ENCODE data around the gene TOE1. TPM values are rescaled to one million over a fixed set of nuclear protein-coding genes. Genes with fewer than 3 reads are reported as not detected.
"Not testable (repeated sequence)": the region's sequence is repeated elsewhere in the genome, so short reads cannot be mapped to it uniquely, and the experiment has no call there.

The TOE1 gene
- 17.0 and 20.2 TPM in 2 replicates for total RNA-seq (2014; rRNA removed; shearing (Covaris generic))

GRCh38 chr1:45339789-45340558 lies at the start of gene TOE1, which contains the start of gene MUTYH:
Gene TOE1 (plus strand): TSS chr1:45340170. CDS start chr1:45340253, 83 bp downstream.
Gene MUTYH (minus strand): TSS chr1:45340440. CDS start chr1:45334505, 5,935 bp downstream.
- Histone ChIP-seq H3K27me3 (ENCODE audit: control insufficient read depth, insufficient read depth, low read length) (no peaks in the 10 kb centered on the region), H3K4me3 (ENCODE audit: insufficient read depth, low read depth, low read length) (peak within 1 kb of the TSS; percentile 99), H3K36me3 (replicated peaks; ENCODE audit: control insufficient read depth, insufficient read depth, low read length) (peaks cover 29% of the 10 kb centered on the region)
- peak; percentile 99 for DNase-seq

- not testable (repeated sequence) for H3K27me3 ChIP-seq (ENCODE audit: control insufficient read depth, insufficient read depth, low read length); H3K36me3 ChIP-seq (replicated peaks; ENCODE audit: control insufficient read depth, insufficient read depth, low read length); DNase-seq; H3K4me3 ChIP-seq (ENCODE audit: insufficient read depth, low read depth, low read length)
Measured at GRCh38 chr1:45291002-45291401, 49.0 kb upstream of the TOE1 start.

GRCh38 chr1:45291716-45292115 lies 48.3 kb upstream of the TOE1 start:
- DNase-seq: no peak

GRCh38 chr1:45297666-45298356 lies 42.2 kb upstream of the TOE1 start:
- H3K4me3 ChIP-seq (ENCODE audit: insufficient read depth, low read depth, low read length): no peak overlapping the region
- no peak for DNase-seq
- H3K27me3 ChIP-seq (ENCODE audit: control insufficient read depth, insufficient read depth, low read length): no peaks in the 10 kb centered on the region
- H3K36me3 ChIP-seq (replicated peaks; ENCODE audit: control insufficient read depth, insufficient read depth, low read length): no peaks in the 10 kb centered on the region

More at GRCh38 chr1:45291716-45292115, 48.3 kb upstream of the TOE1 start:
- Histone ChIP-seq H3K36me3 (replicated peaks; ENCODE audit: control insufficient read depth, insufficient read depth, low read length) (no peaks in the 10 kb centered on the region), H3K4me3 (ENCODE audit: insufficient read depth, low read depth, low read length) (no peak overlapping the region), H3K27me3 (ENCODE audit: control insufficient read depth, insufficient read depth, low read length) (no peaks in the 10 kb centered on the region)

- no peak for DNase-seq
- no peak overlapping the region for H3K4me3 ChIP-seq (ENCODE audit: insufficient read depth, low read depth, low read length)
- no peaks in the 10 kb centered on the region for H3K36me3 ChIP-seq (replicated peaks; ENCODE audit: control insufficient read depth, insufficient read depth, low read length)
- H3K27me3 ChIP-seq (ENCODE audit: control insufficient read depth, insufficient read depth, low read length): no peaks in the 10 kb centered on the region
Measured at GRCh38 chr1:45299296-45299695, 40.7 kb upstream of the TOE1 start.

- Histone ChIP-seq H3K27me3 (ENCODE audit: control insufficient read depth, insufficient read depth, low read length) (no peaks in the 10 kb centered on the region), H3K36me3 (replicated peaks; ENCODE audit: control insufficient read depth, insufficient read depth, low read length) (no peaks in the 10 kb centered on the region), H3K4me3 (ENCODE audit: insufficient read depth, low read depth, low read length) (no peak overlapping the region)
- peak; percentile 73 for DNase-seq
Measured at GRCh38 chr1:45299981-45300668, 39.8 kb upstream of the TOE1 start.

GRCh38 chr1:45300669-45300997 lies 39.3 kb upstream of the TOE1 start:
- Histone ChIP-seq H3K27me3 (ENCODE audit: control insufficient read depth, insufficient read depth, low read length) (no peaks in the 10 kb centered on the region), H3K4me3 (ENCODE audit: insufficient read depth, low read depth, low read length) (no peak overlapping the region), H3K36me3 (replicated peaks; ENCODE audit: control insufficient read depth, insufficient read depth, low read length) (no peaks in the 10 kb centered on the region)
- no peak for DNase-seq

GRCh38 chr1:45302505-45303150 lies 37.3 kb upstream of the TOE1 start:
- no peak for DNase-seq
- Histone ChIP-seq H3K27me3 (ENCODE audit: control insufficient read depth, insufficient read depth, low read length) (no peaks in the 10 kb centered on the region), H3K4me3 (ENCODE audit: insufficient read depth, low read depth, low read length) (peak overlapping the region; percentile 59), H3K36me3 (replicated peaks; ENCODE audit: control insufficient read depth, insufficient read depth, low read length) (no peaks in the 10 kb centered on the region)

GRCh38 chr1:45303520-45304310 lies 36.3 kb upstream of the TOE1 start:
- H3K4me3 ChIP-seq (ENCODE audit: insufficient read depth, low read depth, low read length): peak overlapping the region; percentile 93
- H3K36me3 ChIP-seq (replicated peaks; ENCODE audit: control insufficient read depth, insufficient read depth, low read length): no peaks in the 10 kb centered on the region
- DNase-seq: peak; percentile 99
- no peaks in the 10 kb centered on the region for H3K27me3 ChIP-seq (ENCODE audit: control insufficient read depth, insufficient read depth, low read length)

GRCh38 chr1:45304311-45305081 lies 35.5 kb upstream of the TOE1 start:
- H3K27me3 ChIP-seq (ENCODE audit: control insufficient read depth, insufficient read depth, low read length): no peaks in the 10 kb centered on the region
- no peaks in the 10 kb centered on the region for H3K36me3 ChIP-seq (replicated peaks; ENCODE audit: control insufficient read depth, insufficient read depth, low read length)
- no peak for DNase-seq
- H3K4me3 ChIP-seq (ENCODE audit: insufficient read depth, low read depth, low read length): peak overlapping the region; percentile 93

GRCh38 chr1:45305231-45305630 lies 34.7 kb upstream of the TOE1 start:
- H3K36me3 ChIP-seq (replicated peaks; ENCODE audit: control insufficient read depth, insufficient read depth, low read length): no peaks in the 10 kb centered on the region
- H3K4me3 ChIP-seq (ENCODE audit: insufficient read depth, low read depth, low read length): no peak overlapping the region
- H3K27me3 ChIP-seq (ENCODE audit: control insufficient read depth, insufficient read depth, low read length): no peaks in the 10 kb centered on the region
- no peak for DNase-seq

GRCh38 chr1:45306319-45306718 lies 33.7 kb upstream of the TOE1 start:
- Histone ChIP-seq H3K27me3 (ENCODE audit: control insufficient read depth, insufficient read depth, low read length) (no peaks in the 10 kb centered on the region), H3K4me3 (ENCODE audit: insufficient read depth, low read depth, low read length) (no peak overlapping the region), H3K36me3 (replicated peaks; ENCODE audit: control insufficient read depth, insufficient read depth, low read length) (no peaks in the 10 kb centered on the region)
- DNase-seq: peak; percentile 41

GRCh38 chr1:45306905-45307304 lies 33.1 kb upstream of the TOE1 start:
- H3K27me3 ChIP-seq (ENCODE audit: control insufficient read depth, insufficient read depth, low read length): no peaks in the 10 kb centered on the region
- H3K4me3 ChIP-seq (ENCODE audit: insufficient read depth, low read depth, low read length): no peak overlapping the region
- DNase-seq: no peak
- H3K36me3 ChIP-seq (replicated peaks; ENCODE audit: control insufficient read depth, insufficient read depth, low read length): no peaks in the 10 kb centered on the region
